Natural killer cell (primary cell): ENCODE measurements around the gene STK40. TPM values are rescaled to one million over a fixed set of nuclear protein-coding genes. Genes with fewer than 3 reads are reported as not detected.
A peak's percentile ranks its signal among the peaks of the same experiment; 100 is the strongest.

ENCODE experiments used
- ATAC-seq, 3 donors: fragments of 150-1000 bp in 2 of 3; fragments of 200-7000 bp in 1 of 3; cut with Tn5 transposase; 1 replicate in 1 of 3; 2 replicates in 2 of 3; pipeline ENCODE4 v1.10.0; 2021; ENCODE audit warnings: mild to moderate bottlenecking in 2 of 3, moderate library complexity in 2 of 3
- DNase-seq, 2 donors: peaks; one replicate each; pipeline versions ENCODE4 v3.0.0 to v3.0.0-alpha.2; 2013 to 2021; ENCODE audit warnings: mixed read lengths in 1 of 2
- H3K27ac ChIP-seq: one replicate; pipeline ENCODE4 v1.5.1; 2013; ENCODE audit warnings: mild to moderate bottlenecking, low read length
- H3K27me3 ChIP-seq: one replicate; pipeline ENCODE4 v1.6.1; 2013; ENCODE audit warnings: low read length; ENCODE audit not compliant: control insufficient read depth, insufficient read depth
- H3K36me3 ChIP-seq: one replicate; pipeline ENCODE4 v1.6.1; 2013; ENCODE audit warnings: low read length; ENCODE audit not compliant: control insufficient read depth, insufficient read depth
- H3K4me1 ChIP-seq: one replicate; pipeline ENCODE4 v1.6.1; 2013; ENCODE audit warnings: low read length; ENCODE audit not compliant: control insufficient read depth, insufficient read depth
- H3K4me3 ChIP-seq: one replicate; pipeline ENCODE4 v1.5.1; 2013; ENCODE audit warnings: low read length
- H3K9me3 ChIP-seq: one replicate; pipeline ENCODE4 v1.6.1; 2013; ENCODE audit warnings: low read length; ENCODE audit not compliant: control insufficient read depth, insufficient read depth
- H3K27ac Mint-ChIP-seq, 2 donors: one replicate each; pipeline ENCODE4 v1.8.0; 2022; ENCODE audit warnings: mild to moderate bottlenecking in 2 of 2, mixed read lengths in 2 of 2, moderate library complexity in 1 of 2
- H3K27me3 Mint-ChIP-seq, 2 donors: one replicate each; pipeline ENCODE4 v1.8.0; 2022; ENCODE audit warnings: low read depth in 2 of 2, mixed read lengths in 2 of 2
- H3K36me3 Mint-ChIP-seq: one replicate; pipeline ENCODE4 v1.8.0; 2022; ENCODE audit warnings: mixed read lengths
- H3K4me1 Mint-ChIP-seq, 2 donors: one replicate each; pipeline ENCODE4 v1.8.0; 2022; ENCODE audit warnings: mixed read lengths in 2 of 2
- H3K4me3 Mint-ChIP-seq: one replicate; pipeline ENCODE4 v1.8.0; 2022; ENCODE audit warnings: mild to moderate bottlenecking, moderate library complexity, mixed read lengths
- H3K9me3 Mint-ChIP-seq, 2 donors: one replicate each; pipeline ENCODE4 v1.8.0; 2022; ENCODE audit warnings: mixed read lengths in 2 of 2
- WGBS: methylation state at CpG from one replicate; pipeline ENCODE4 v1.1.7; 2013; ENCODE audit warnings: missing lambda C conversion rate; ENCODE audit not compliant: insufficient coverage; 5-methylcytosine and 5-hydroxymethylcytosine counted together
- intact Hi-C: fragments of 100-400 bp; cut with micrococcal nuclease; formaldehyde crosslinking; loops from one replicate; pipeline ENCODE4 v1.14.2; 2022
- total RNA-seq, 4 donors: library from RNA; stranded (reverse); fragments of 120-200 nt in 1 of 4; gene quantifications; one replicate each; pipeline versions ENCODE4 v1.2.3 to v1.2.4, GENCODE V29; 2013 to 2022
- TF ChIP-seq, protein P1 (sequence below): fragments of 200-600 bp; IDR thresholded peaks from one replicate; pipeline ENCODE4 v1.8.0; 2022; ENCODE audit warnings: antibody characterized with exemption

The STK40 gene
- total RNA-seq, 3 donors from 2014 or later (not counting 1 experiment from before 2014, with no cell fraction given) = 55.9 to 65.3 (median 59.8) TPM

DNA sequence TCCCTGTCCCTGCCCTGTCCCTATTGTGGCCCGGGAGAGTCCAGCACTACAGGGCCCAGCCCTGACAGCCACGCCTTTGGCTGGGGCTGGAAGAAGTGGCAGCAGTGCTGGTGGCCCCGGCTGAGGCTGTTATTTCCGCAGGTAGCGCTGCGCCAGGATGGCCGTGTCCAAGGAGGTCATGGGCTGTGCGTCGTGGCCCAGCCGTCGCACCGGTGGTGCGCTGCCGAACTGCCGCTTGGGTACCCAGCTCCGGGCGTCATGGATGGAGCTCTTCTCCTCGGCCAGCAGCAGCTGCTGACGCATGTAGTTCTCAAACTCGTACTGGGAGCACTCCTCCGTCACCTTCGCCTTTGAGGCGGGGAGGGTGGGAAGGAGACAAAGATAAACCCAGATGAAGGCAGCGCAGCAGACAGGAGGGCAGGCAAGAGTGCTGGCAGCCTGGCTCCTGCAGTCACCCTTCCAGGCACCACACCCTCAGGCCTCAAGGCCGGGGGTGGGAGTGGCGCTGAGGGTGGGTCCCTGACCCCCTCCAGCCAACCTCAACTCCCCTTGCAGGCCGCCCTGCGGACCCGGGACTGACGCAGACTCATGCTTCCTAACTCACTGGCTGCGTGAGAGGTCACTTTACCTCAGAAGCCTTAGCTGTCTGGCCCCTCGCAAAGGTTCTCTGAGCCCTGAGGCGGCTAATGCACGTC lies 44.0 kb downstream of the STK40 start:
- H3K27ac Mint-ChIP-seq = no peak overlapping the region
- no peak overlapping the region for H3K4me3 Mint-ChIP-seq
- H3K9me3 Mint-ChIP-seq = no peaks in the 10 kb centered on the region
- TF ChIP-seq, protein P1, sequence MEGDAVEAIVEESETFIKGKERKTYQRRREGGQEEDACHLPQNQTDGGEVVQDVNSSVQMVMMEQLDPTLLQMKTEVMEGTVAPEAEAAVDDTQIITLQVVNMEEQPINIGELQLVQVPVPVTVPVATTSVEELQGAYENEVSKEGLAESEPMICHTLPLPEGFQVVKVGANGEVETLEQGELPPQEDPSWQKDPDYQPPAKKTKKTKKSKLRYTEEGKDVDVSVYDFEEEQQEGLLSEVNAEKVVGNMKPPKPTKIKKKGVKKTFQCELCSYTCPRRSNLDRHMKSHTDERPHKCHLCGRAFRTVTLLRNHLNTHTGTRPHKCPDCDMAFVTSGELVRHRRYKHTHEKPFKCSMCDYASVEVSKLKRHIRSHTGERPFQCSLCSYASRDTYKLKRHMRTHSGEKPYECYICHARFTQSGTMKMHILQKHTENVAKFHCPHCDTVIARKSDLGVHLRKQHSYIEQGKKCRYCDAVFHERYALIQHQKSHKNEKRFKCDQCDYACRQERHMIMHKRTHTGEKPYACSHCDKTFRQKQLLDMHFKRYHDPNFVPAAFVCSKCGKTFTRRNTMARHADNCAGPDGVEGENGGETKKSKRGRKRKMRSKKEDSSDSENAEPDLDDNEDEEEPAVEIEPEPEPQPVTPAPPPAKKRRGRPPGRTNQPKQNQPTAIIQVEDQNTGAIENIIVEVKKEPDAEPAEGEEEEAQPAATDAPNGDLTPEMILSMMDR = no peak
- no peak overlapping the region for H3K27ac ChIP-seq
- H3K4me1 Mint-ChIP-seq = peaks cover 0 to 13% of the 10 kb centered on the region in 2 donors
- peaks cover 7% of the 10 kb centered on the region for H3K36me3 Mint-ChIP-seq
- DNase-seq (no peak), ATAC-seq (no peak)
- H3K27me3 Mint-ChIP-seq = no peaks in the 10 kb centered on the region
- H3K36me3 ChIP-seq = peaks cover 31% of the 10 kb centered on the region
- H3K9me3 ChIP-seq = no peaks in the 10 kb centered on the region
- intact Hi-C loops = loop anchor here (1.0 kb wide), 1 partner anchor 79 kb away; no protein-coding TSS in a partner anchor
- H3K4me3 ChIP-seq = no peak overlapping the region
- WGBS = 97% methylated on average over 34 of the region's 34 CpGs
- H3K4me1 ChIP-seq = peaks cover 5% of the 10 kb centered on the region
- no peaks in the 10 kb centered on the region for H3K27me3 ChIP-seq

DNA sequence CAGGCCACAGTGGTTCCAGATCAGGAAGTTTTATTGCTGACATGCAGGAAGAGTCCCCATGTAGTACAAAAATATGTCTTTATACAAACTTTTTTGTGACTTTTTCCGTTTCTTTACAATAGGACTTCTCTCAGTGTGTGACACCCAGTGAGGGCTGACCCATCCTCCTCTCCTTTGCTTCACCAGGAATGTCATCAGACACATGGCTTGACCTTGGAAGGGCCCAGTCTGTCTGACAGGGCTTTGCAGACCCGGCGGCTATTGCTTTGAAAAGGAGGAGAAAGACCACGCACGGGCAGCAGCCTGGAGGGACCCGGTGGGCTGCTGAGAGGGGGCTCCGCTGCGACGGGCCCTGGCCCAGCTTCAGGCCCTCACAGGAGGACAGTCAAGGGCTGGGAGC lies 46.1 kb downstream of the STK40 start:
- DNase-seq (no peak), ATAC-seq (no peak)
- no peak overlapping the region for H3K27ac ChIP-seq
- no peak overlapping the region for H3K4me3 Mint-ChIP-seq
- 93% methylated on average over 9 of the region's 9 CpGs for WGBS
- peaks cover 7% of the 10 kb centered on the region for H3K36me3 Mint-ChIP-seq
- no peaks in the 10 kb centered on the region for H3K9me3 Mint-ChIP-seq
- TF ChIP-seq, protein P1 = no peak
- no peak overlapping the region for H3K27ac Mint-ChIP-seq
- no peak overlapping the region for H3K4me3 ChIP-seq
- peaks cover 5% of the 10 kb centered on the region for H3K4me1 ChIP-seq
- H3K27me3 ChIP-seq = no peaks in the 10 kb centered on the region
- no peaks in the 10 kb centered on the region for H3K9me3 ChIP-seq
- H3K27me3 Mint-ChIP-seq = no peaks in the 10 kb centered on the region
- intact Hi-C loops = no loop called here
- H3K36me3 ChIP-seq = peaks cover 14% of the 10 kb centered on the region
- H3K4me1 Mint-ChIP-seq = peaks cover 0 to 13% of the 10 kb centered on the region in 2 donors

DNA sequence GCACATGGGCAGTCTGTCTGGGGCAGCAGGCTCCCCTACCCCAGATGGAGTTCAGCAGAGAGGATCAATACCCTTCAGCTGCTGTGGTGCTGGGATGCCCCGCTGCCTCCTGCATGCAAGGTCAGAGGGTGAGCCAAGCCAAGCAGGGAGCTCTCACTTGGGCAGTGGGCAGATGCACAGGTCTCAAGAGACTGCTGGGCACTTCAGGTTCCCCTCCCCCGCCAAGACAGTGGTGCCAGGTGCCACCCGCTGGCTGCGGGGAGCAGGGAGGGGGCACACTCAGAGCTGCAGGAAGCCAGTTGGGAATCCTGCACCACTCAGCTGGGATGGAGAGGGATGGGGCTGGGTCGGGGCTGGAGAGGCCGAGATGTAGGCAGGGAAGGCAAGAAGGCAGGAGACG lies 46.5 kb downstream of the STK40 start:
- H3K27ac Mint-ChIP-seq = peak overlapping the region in 1 of 2 donors; percentile 10
- no peaks in the 10 kb centered on the region for H3K9me3 Mint-ChIP-seq
- H3K4me1 Mint-ChIP-seq = peaks cover 0 to 13% of the 10 kb centered on the region in 2 donors
- no peaks in the 10 kb centered on the region for H3K27me3 Mint-ChIP-seq
- 83% methylated on average over 7 of the region's 7 CpGs for WGBS
- intact Hi-C loops = no loop called here
- DNase-seq (no peak), ATAC-seq (no peak)
- TF ChIP-seq, protein P1 = no peak
- peaks cover 7% of the 10 kb centered on the region for H3K36me3 Mint-ChIP-seq
- H3K36me3 ChIP-seq = peaks cover 11% of the 10 kb centered on the region
- H3K4me3 ChIP-seq = no peak overlapping the region
- no peaks in the 10 kb centered on the region for H3K27me3 ChIP-seq
- H3K27ac ChIP-seq = no peak overlapping the region
- no peaks in the 10 kb centered on the region for H3K9me3 ChIP-seq
- H3K4me3 Mint-ChIP-seq = no peak overlapping the region
- peaks cover 5% of the 10 kb centered on the region for H3K4me1 ChIP-seq

DNA sequence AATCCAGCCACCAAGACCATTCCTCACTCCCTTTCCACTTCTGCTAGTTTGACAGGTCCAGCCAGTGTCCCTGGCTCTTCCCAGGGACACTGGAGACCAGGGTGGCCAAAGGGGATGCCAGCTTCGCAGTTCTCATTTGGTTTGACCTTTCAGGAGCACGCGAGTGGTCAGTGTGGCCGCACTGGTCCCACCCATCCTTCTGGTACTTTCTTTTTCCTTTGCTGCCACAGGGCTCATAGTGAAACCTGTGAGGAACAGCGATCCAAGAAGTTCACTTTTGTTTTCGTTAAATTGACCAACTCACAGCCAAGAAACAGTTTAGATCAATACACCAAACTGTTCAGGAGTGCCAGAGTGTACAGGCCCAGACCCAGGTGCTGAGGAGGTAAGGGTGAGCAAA lies 47.9 kb downstream of the STK40 start:
- no peak for DNase-seq
- H3K36me3 ChIP-seq = peaks cover 4% of the 10 kb centered on the region
- H3K9me3 ChIP-seq = no peaks in the 10 kb centered on the region
- TF ChIP-seq, protein P1 = no peak
- peaks cover 0 to 13% of the 10 kb centered on the region in 2 donors for H3K4me1 Mint-ChIP-seq
- no peak overlapping the region for H3K4me3 ChIP-seq
- no peak overlapping the region for H3K4me3 Mint-ChIP-seq
- peaks cover 7% of the 10 kb centered on the region for H3K36me3 Mint-ChIP-seq
- H3K9me3 Mint-ChIP-seq = no peaks in the 10 kb centered on the region
- H3K4me1 ChIP-seq = peaks cover 5% of the 10 kb centered on the region
- intact Hi-C loops = no loop called here
- H3K27ac Mint-ChIP-seq = peak overlapping the region in 1 of 2 donors; percentile 59
- WGBS = 79% methylated on average over 6 of the region's 6 CpGs
- no peak overlapping the region for H3K27ac ChIP-seq
- ATAC-seq = no peak
- H3K27me3 Mint-ChIP-seq = no peaks in the 10 kb centered on the region
- no peaks in the 10 kb centered on the region for H3K27me3 ChIP-seq
